Duodenal mucosa (tissue), 2 donors: ENCODE measurements around the gene KRT79.
A peak's percentile ranks its signal among the peaks of the same experiment; 100 is the strongest.
"Not testable (repeated sequence)": the region's sequence is repeated elsewhere in the genome, so short reads cannot be mapped to it uniquely, and the experiment has no call there.

Experiments used
- H3K27ac ChIP-seq: one replicate; pipeline ENCODE4 v1.7.0; 2013; ENCODE audit warnings: low read depth, low read length
- H3K27me3 ChIP-seq, 2 donors: one replicate each; pipeline ENCODE4 v1.7.0; 2013; ENCODE audit warnings: low read length in 2 of 2, control low read depth in 1 of 2; ENCODE audit not compliant: insufficient read depth in 2 of 2, control insufficient read depth in 1 of 2
- H3K36me3 ChIP-seq, 2 donors: one replicate each; pipeline ENCODE4 v1.7.0; 2013; ENCODE audit warnings: low read length in 2 of 2, control low read depth in 1 of 2; ENCODE audit not compliant: insufficient read depth in 2 of 2, control insufficient read depth in 1 of 2
- H3K4me1 ChIP-seq, 2 donors: one replicate each; pipeline ENCODE4 v1.7.0; 2013; ENCODE audit warnings: low read length in 2 of 2, control low read depth in 1 of 2; ENCODE audit not compliant: insufficient read depth in 2 of 2, control insufficient read depth in 1 of 2
- H3K4me3 ChIP-seq, 2 donors: one replicate each; pipeline ENCODE4 v1.7.0; 2013; ENCODE audit warnings: low read length in 2 of 2, low read depth in 1 of 2
- H3K9ac ChIP-seq, 2 donors: one replicate each; pipeline ENCODE4 v1.7.0; 2013; ENCODE audit warnings: low read length in 2 of 2, low read depth in 1 of 2
- H3K9me3 ChIP-seq, 2 donors: one replicate each; pipeline ENCODE4 v1.7.0; 2013; ENCODE audit warnings: low read length in 2 of 2, control low read depth in 1 of 2; ENCODE audit not compliant: control insufficient read depth in 1 of 2

The KRT79 gene

DNA sequence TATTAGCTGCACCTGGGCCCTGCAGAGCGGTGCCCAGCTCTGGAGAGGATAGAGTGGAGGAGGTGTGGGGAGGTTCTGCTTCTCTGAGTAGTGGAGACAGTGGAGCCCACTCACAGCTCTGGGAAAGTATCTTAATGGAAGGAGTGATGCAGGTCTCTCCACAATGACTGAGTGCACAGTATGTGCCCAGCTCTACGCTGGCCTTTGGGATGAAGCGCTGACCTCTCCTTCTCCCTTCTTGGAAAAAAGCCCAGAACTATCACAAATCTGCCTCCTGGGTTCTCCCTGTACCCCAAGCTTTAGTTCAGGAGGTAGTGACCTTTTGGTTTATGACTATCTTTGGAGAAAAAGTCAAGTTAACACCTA lies 37.7 kb downstream of the KRT79 start:
- peaks cover 3 to 8% of the 10 kb centered on the region in 2 donors for H3K27me3 ChIP-seq
- H3K36me3 ChIP-seq, result no peaks in the 10 kb centered on the region
- H3K9me3 ChIP-seq, result no peaks in the 10 kb centered on the region
- H3K27ac ChIP-seq, result no peak overlapping the region
- no peak overlapping the region for H3K9ac ChIP-seq
- no peak overlapping the region for H3K4me3 ChIP-seq
- no peaks in the 10 kb centered on the region for H3K4me1 ChIP-seq

- Histone ChIP-seq H3K36me3 (no peaks in the 10 kb centered on the region), H3K27me3 (peaks cover 5 to 9% of the 10 kb centered on the region in 2 donors), H3K27ac (no peak within 1 kb of the TSS), H3K9ac (no peak within 1 kb of the TSS), H3K4me1 (no peaks in the 10 kb centered on the region), H3K4me3 (no peak within 1 kb of the TSS), H3K9me3 (no peaks in the 10 kb centered on the region)
Observed at GRCh38 chr12:52795694-52796428, 38.2 kb downstream of the KRT79 start, which contains the start of gene KRT3. Gene KRT3 (minus strand): TSS chr12:52796117. CDS start chr12:52796042, 75 bp downstream.

- not testable (repeated sequence) for H3K27me3 ChIP-seq, H3K9me3 ChIP-seq, H3K4me1 ChIP-seq, H3K4me3 ChIP-seq, H3K27ac ChIP-seq, H3K9ac ChIP-seq, H3K36me3 ChIP-seq
Observed at GRCh38 chr12:52795332-52795674, 38.8 kb downstream of the KRT79 start.

- H3K27ac ChIP-seq, result no peak overlapping the region
Observed at GRCh38 chr12:52794479-52795331, 39.4 kb downstream of the KRT79 start.

DNA sequence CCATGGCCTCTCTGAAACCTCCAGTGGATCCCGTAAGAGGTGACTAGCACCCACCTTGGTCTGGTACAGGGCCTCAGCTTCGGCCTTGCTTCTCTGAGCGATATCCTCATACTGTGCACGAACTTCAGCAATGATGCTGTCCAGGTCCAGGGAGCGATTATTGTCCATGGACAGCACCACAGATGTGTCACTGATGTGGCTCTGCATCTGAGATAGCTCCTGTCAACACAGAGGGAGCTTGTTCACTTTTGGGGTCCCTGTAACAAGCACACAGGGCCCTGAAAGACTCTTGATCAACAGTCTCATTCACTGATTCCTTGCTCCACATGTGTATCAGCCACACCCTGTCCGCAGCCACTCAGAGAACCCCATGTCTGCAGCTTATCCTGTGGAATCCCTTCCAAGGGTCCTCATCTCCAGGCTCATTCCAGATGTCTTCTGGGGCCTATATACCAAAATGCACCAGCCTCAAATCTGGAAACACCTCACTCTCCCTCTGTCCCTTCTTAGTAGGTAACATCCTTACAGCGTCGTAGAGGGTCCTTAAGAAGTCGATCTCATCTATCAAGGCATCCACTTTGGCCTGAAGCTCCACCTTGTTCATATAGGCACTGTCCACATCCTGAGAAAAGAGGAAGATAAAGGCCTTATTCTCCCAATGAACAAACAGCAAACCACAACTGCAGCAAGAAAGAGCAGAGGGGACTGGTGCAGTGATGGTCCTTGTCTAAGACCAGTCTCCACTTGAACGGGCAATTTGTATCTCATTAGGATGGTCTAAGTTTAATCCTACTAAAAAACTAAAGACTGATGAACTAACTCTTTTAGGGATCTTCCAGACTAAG lies 41.7 kb downstream of the KRT79 start:
- H3K9me3 ChIP-seq, result no peaks in the 10 kb centered on the region
- H3K27me3 ChIP-seq, result peaks cover 9 to 12% of the 10 kb centered on the region in 2 donors
- no peaks in the 10 kb centered on the region for H3K36me3 ChIP-seq
- H3K27ac ChIP-seq, result no peak overlapping the region
- H3K4me3 ChIP-seq, result no peak overlapping the region
- H3K9ac ChIP-seq, result no peak overlapping the region
- H3K4me1 ChIP-seq, result peaks cover 8 to 19% of the 10 kb centered on the region in 2 donors

More at GRCh38 chr12:52794479-52795331, 39.4 kb downstream of the KRT79 start:
- Histone ChIP-seq H3K4me3 (no peak overlapping the region), H3K9ac (no peak overlapping the region), H3K36me3 (no peaks in the 10 kb centered on the region), H3K27me3 (peaks cover 9 to 12% of the 10 kb centered on the region in 2 donors), H3K9me3 (no peaks in the 10 kb centered on the region), H3K4me1 (peaks cover 0 to 3% of the 10 kb centered on the region in 2 donors)

DNA sequence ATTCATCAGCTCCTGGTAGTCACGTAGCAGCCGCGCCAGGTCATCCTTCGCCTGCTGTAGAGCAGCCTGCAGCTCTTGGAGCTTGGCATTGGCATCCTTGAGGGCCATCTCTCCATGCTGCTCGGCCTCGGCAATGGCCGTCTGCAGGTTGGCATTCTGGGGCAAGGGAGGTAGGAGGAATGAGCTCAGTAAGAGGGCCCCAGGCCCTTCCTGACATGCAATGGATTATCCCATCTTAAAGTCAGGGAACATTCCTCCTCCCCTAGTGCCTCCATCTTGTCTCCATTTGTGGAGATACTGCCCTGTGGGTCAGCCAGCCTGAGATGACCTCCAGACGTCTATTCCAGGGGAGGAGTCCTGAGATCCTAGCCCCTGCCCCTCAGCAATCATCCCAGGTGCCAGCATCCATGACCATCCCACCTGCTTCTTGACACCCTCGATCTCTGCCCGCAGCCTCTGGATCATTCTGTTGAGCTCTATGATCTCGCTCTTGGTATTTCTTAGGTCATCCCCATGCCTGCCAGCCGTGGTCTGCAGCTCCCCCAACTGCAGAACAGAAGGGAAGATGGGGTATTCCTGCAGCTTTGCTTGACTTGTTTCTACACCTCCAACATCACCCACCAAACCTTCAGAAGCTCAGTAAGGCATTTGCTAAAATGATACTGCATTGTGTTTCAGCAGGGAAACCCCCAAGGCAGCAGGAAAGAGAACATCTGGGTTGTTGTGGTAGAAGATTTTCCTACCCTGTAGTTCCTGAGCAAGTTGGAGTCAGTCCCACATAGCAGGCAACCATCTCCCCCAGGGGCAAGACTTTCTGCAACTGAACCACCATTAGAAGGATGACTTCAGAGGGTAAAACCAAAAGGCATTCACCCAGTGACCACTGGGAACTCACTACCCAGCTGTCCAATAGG lies 42.6 kb downstream of the KRT79 start:
- no peaks in the 10 kb centered on the region for H3K36me3 ChIP-seq

DNA sequence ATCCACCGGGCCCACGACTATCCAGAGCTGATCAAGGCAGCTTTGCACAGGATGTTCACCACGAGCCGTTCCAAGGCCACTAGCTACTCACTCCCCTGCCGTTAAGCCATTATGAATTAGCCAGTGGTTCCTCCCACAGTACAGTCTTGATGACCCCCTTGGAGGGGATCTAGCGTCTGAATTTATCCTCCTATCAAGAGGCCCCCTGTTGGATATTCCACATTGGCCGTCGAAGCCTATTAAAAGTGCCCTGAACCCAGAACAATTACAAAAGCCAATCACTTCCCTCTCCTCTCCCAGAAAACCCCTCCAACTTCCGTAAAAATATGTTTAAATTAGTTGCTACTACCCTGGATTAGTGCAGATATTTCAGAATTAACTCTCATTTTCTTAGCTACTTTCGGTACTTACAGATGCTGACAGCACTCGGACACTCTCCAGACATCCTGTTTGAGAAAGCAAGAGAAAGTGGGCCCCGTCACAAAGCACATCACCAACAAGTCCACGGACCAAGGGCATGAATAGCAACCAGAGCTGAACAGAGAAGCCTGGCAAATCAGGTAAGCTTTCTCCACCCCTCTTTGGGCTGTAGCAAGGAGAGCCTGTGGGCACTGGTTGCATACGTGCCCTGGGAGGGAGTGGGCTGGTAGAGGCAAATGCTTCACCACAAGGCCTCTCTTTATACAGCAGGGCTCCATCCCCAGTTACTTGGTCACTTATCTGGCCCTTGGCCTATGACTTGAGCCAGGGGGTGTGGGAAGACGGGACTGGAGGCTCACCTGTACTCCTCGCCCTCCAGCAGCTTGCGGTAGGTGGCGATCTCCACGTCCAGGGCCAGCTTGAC lies 43.5 kb downstream of the KRT79 start:
- Histone ChIP-seq H3K4me3 (peak overlapping the region in 1 of 2 donors; percentile 36), H3K9ac (no peak overlapping the region), H3K27me3 (peaks cover 9 to 12% of the 10 kb centered on the region in 2 donors), H3K4me1 (peaks cover 9 to 21% of the 10 kb centered on the region in 2 donors), H3K9me3 (no peaks in the 10 kb centered on the region), H3K27ac (no peak overlapping the region), H3K36me3 (no peaks in the 10 kb centered on the region)

More for the DNA sequence above, 42.6 kb downstream of the KRT79 start:
- Histone ChIP-seq H3K27me3 (peaks cover 9 to 12% of the 10 kb centered on the region in 2 donors), H3K9me3 (no peaks in the 10 kb centered on the region), H3K4me3 (no peak overlapping the region), H3K27ac (no peak overlapping the region), H3K4me1 (peaks cover 9 to 21% of the 10 kb centered on the region in 2 donors), H3K9ac (no peak overlapping the region)

DNA sequence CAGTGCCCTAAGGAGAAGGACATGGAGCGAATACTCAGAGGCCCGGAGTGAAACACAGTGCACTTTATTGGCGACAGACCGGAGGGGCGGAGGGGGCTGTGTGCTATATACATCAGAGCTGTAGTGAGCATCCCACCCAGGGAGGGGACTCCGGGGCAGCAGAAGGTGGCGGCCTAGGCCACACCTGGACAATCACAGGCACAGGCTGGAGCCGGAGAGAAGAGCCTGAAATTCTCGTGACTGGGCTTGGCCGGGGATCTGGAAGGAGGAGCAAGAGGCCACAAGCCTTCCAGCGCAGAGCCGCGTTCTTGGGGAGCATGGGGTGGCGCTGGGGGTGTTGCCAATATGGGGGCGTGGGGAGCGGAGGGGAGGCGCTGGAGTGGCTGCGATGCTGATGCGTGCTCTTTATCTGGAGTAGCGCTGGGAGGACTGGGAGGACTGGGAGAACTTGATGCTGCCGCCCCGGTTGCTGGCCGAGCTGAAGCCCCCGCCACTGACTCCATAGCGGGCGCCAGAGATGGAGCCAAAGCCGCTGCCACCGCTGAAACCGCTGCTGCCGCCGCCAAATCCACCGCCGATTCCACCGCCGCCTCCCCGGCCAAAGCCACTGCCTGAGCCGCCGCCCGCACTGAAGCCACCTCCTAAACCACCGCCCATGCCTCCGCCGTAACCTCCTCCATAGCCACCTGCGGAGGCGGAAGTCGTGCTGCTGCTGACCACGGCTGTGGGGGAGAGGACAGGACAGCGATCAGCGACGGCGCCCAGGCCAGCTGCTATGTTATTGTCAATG lies 44.3 kb downstream of the KRT79 start:
- no peaks in the 10 kb centered on the region for H3K9me3 ChIP-seq
- H3K27ac ChIP-seq, result no peak overlapping the region
- H3K27me3 ChIP-seq, result peaks cover 9 to 12% of the 10 kb centered on the region in 2 donors
- H3K36me3 ChIP-seq, result no peaks in the 10 kb centered on the region
- peaks cover 9 to 21% of the 10 kb centered on the region in 2 donors for H3K4me1 ChIP-seq
- H3K4me3 ChIP-seq, result peak overlapping the region in 1 of 2 donors; percentile 36
- H3K9ac ChIP-seq, result no peak overlapping the region
